GM12891 (cell line): ENCODE data around the gene NDUFS4.

Source experiments
- POLR2A ChIP-seq: IDR thresholded peaks from 2 replicates; pipeline ENCODE4 v1.6.1; 2011; ENCODE audit warnings: low read depth, low read length, control low read depth
- POLR2AphosphoS5 ChIP-seq: IDR thresholded peaks from 2 replicates; pipeline ENCODE4 v1.6.1; 2011; ENCODE audit warnings: low read depth, low read length, control low read depth
- SPI1 ChIP-seq: IDR thresholded peaks from 2 replicates; pipeline ENCODE4 v1.6.1; 2011; ENCODE audit warnings: low read depth, low read length, control low read depth
- TAF1 ChIP-seq: IDR thresholded peaks from 2 replicates; pipeline ENCODE4 v1.6.1; 2011; ENCODE audit warnings: low read depth, low read length, control low read depth

DNA sequence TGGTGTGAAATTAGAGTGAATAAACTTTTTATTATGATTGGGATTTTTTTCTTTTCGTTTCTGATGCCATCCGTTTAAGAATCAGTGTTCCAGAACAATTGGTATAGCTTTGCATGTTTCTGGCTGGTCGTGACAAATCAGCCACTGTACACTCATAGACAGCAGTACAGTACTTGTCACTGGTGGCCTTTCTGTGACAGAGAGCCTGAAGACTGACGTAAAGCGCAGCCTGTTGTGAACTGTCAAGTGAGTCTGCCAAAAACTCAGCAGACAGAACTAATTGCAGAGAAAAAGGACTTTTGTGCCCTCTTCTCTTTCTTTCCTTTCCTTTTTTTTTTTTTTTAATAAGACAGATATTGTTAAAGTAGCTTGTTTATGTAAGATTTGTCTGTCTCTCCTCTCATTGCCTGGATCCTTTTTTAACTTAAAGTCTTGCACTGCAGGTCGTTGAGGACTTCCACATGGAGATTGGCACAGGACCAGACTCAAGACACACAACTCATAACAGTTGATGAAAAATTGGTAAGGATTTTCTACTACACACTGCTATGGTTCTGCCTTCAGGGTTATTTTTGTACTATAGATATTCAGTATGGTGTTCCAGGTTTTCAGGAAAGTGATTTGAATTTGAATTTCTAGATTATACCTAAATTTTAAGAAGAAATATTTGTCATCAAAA is 42.7 kb downstream of the NDUFS4 start:
- TF ChIP-seq POLR2A (no peak), TAF1 (no peak), POLR2AphosphoS5 (no peak), SPI1 (no peak)
